Sigmoid colon (tissue), 4 donors: ENCODE data around the gene AATF.

Source experiments
- POLR2AphosphoS5 ChIP-seq, 4 donors: sonication (generic); formaldehyde crosslinking; IDR thresholded peaks; one replicate each; pipeline ENCODE4 v1.6.1; 2017; ENCODE audit warnings: antibody characterized with exemption in 4 of 4
- TF ChIP-seq, protein P1 (sequence below), 4 experiments: fragments of 450-650 bp in 3 of 4; fragments of 200-600 bp in 1 of 4; IDR thresholded peaks; one replicate each; pipeline ENCODE4 v1.5.1; 2016 to 2019; ENCODE audit warnings: antibody characterized with exemption in 4 of 4, mild to moderate bottlenecking in 3 of 4, moderate library complexity in 2 of 4

- TF ChIP-seq, protein P1, sequence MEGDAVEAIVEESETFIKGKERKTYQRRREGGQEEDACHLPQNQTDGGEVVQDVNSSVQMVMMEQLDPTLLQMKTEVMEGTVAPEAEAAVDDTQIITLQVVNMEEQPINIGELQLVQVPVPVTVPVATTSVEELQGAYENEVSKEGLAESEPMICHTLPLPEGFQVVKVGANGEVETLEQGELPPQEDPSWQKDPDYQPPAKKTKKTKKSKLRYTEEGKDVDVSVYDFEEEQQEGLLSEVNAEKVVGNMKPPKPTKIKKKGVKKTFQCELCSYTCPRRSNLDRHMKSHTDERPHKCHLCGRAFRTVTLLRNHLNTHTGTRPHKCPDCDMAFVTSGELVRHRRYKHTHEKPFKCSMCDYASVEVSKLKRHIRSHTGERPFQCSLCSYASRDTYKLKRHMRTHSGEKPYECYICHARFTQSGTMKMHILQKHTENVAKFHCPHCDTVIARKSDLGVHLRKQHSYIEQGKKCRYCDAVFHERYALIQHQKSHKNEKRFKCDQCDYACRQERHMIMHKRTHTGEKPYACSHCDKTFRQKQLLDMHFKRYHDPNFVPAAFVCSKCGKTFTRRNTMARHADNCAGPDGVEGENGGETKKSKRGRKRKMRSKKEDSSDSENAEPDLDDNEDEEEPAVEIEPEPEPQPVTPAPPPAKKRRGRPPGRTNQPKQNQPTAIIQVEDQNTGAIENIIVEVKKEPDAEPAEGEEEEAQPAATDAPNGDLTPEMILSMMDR (IDR thresholded peaks at IDR 0.05): no peak
- no peak for TF ChIP-seq POLR2AphosphoS5 (IDR thresholded peaks at IDR 0.05)
Measured at GRCh38 chr17:37092071-37092470, 143.3 kb downstream of the AATF start.
